ENCODE measurements around the gene BNIP1.

DNA sequence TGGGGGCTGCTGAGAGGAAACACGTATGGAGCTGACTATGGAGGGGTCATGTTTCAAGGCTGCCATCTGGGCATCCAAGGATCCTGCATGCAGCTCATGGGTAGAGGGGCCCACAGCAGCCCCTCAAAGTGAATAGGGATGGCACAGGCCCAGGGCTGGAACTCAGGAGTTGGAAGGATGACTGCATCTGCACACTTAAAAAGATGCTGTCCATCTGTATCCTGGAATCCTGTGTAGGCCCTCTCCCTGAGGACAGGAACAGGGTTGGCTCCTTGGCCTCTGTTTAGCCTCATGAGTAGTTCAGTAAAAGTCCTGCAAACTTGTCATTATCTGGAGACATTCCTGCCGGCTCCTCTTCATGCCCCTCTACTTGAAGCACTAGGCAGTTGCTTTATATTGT lies 4.0 kb downstream of the BNIP1 start:
- no peak for TF ChIP-seq EZH2 (IDR thresholded peaks at IDR 0.05; ENCODE audit: insufficient read depth, poor library complexity, severe bottlenecking)
- TF ChIP-seq EZH2phosphoT487 (IDR thresholded peaks at IDR 0.05; ENCODE audit: insufficient read depth, low read depth): no peak

All from GM23248 (cell line).